Measurements from ENCODE around the gene FLOT1.
"Not testable (repeated sequence)": the region's sequence is repeated elsewhere in the genome, so short reads cannot be mapped to it uniquely, and the experiment has no call there.

The FLOT1 gene

DNA sequence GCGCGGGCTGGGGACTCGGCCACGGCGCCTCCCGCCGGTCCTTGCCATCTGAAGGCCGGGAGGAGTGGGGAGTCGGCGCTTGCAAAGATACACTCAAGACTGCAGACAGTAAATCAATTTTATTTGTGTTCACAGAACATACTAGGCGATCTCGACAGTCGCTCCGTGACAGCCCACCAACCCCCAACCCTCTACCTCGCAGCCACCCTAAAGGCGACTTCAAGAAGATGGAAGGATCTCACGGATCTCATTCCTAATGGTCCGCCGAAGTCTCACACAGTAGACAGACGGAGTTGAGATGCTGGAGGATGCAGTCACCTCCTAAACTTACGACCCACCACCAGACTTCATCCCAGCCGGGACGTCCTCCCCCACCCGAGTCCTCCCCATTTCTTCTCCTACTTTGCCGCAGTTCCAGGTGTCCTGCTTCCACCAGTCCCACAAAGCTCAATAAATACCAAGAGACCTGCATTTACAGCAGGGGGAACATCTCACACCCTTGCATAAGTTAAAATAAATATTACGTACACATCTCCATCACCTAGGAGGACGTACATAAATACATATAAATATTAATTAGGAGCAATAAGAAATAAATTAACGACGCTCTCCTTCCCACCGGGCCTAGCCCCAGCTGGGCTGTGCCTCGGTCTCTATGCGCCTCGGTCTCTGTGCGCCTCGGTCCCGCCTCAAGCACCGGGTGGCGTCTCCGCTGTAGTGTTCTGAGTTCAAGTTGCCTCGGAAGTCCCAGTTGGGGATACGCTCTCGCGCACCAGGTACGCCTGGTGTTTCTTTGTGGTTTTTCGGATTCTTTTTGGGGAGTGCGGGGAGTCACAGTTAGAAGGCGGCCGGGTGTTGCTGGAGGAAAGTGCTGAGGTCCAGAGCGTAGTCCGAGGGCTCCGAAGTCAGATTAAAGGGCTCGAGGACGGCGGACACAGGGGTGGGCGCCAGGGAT is 889 bp upstream of the FLOT1 start:
- DNase-seq = no peak

DNA sequence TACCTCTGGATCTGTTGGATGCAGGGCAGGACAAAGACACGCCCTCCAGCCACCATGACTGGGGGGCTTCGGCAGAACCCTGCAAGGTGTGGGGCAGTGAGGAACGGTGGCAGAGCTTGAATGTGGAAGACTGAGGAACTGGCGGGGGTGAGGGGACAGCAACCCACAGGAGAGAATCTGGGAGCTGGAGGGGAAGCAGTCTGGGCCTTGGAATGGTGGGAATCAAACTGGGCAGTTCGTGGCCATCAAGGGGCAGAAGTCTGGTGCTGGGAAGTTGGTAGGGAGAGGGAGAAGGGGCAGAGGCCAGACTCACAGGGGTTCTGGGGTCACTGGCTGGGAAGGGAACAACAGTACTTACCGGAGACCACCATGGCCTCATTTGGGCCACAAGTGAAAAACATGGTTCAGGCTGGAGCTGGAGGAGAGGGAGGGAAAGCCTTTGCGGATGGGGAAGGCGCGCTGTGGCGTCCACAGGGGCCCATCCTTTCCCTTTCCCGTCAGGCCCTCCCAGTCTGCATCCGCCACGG is 635 bp downstream of the FLOT1 start:
- no peak for DNase-seq

DNA sequence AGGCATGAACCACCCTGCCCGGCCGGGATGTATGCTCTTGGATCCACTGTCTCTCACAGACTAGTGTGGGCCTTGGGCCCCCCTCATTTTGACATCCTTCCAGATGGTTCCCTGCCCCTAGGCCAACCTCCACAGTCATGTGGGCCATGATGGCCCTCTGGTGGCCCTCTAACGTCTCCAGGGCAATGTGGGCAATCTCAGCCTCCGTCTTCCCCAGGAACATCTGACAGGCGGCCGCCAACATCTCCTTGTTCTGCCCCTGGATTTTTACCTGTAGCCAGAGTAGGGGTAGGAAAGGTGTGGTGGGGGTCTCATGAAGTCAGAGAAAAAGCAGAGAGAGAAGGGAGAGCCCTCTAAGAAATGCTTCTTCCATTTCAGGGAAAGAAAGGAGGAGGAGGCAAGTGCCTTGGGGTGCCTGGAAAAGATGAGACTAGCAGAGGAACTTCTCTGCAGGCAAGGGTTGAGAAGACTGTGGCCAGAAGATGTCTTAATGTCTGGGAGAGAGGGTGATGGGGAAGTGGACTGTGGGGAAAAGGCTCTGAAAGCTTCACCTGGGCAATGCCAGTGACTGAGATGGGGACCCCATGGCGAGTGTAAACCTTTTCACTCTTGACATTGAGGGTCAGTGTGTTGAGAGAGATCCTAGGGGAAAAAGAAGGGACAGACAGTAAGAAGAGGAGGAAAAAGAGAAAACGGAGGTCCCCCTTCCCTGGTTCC is 1.3 kb downstream of the FLOT1 start:
- DNase-seq = no peak

DNA sequence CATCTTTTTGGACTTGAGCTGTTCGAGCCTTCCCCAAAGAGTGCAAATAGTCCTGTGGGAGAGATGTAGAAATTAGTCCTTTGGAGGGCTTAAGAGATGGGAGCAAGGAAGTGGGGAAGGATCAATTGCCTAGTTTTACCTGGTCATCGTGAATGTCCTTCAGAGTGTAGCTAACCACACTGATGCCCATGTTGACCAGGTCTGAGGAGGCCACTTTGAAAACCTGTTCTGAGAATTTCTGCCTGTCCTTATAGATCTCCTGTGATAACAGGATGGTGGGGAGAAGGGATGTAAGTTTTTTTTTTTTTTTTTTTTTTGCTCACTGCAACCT is 2.0 kb downstream of the FLOT1 start:
- no peak for DNase-seq

DNA sequence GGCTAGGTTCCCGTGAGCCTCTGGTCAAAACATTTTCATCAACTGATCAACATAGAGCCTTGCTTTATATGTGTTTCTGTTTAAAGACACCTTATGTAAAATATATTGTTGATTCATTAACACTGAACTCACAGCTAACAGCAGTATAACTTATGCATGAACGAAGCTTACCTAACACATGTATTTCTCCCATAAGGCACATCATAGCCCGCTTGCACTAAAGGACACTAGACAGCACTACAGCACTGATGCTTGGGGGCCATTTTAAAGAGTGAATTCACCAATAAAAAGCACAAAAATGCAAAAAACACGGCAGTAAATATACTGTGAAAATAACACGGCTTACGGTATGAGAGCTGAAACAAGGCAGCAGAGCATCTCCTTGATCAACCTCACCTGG is 4.0 kb downstream of the FLOT1 start:
- no peak for DNase-seq

DNA sequence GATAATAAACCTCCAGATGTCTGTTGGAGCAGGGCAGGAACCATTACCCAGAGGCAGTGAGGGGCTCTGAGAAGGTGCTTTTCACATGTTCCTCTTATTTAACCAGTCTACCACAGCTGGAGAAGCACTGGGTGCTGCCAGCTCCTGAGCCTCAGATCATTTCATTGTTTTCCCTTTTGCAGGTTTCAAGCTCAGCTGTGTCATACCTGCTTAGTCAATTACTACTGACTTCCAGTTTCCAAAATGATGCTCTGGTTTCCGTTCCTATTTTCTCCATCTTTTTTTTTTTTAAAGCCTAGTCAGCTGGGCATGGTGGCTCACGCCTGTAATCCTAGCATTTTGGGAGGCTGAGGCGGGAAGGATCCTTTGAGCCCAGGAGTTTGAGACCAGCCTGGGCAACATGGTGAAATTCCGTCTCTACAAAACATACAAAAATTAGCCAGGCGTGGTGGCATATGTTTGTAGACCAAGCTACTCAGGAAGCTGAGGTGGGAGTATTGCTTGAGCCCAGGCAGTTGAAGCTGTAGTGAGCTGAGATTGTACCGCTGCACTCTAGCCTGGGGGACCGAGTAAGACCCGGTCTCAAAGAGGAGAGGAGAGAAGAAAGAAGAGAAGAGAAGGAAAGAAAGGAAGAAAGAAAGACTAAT is 6.7 kb downstream of the FLOT1 start:
- DNase-seq = no peak

DNA sequence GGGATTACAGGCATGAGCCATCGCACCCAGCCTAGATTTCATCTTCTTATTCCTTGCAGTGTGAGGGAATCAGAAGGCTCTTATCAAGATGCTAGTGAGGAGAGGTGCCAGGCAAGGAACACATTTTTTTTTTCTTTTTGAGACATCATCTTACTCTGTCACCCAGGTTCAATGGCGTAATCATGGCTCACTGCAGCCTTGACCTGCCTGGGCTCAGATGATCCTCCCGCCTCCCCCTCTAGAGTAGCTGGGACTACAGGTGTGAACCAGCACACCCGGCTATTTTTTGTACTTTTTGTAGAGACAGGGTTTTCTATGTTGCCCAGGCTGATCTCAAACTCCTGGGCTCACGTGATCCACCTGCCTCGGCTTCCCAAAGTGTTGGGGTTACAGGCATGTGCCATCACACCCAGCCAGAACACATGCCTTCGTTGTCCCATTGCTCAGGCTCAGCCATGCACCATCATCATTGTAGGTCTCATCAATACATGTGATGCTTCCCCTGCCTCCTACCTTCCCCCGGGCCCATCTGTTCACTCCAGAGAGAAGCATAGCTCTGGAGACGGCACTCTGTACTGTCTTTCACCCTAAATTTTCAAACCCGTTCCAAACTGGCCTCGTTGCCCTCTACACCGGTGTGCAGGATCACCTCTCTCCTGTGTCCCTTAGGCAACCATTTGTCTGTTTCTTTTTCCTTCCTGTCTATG is 10.1 kb downstream of the FLOT1 start:
- DNase-seq = no peak

DNA sequence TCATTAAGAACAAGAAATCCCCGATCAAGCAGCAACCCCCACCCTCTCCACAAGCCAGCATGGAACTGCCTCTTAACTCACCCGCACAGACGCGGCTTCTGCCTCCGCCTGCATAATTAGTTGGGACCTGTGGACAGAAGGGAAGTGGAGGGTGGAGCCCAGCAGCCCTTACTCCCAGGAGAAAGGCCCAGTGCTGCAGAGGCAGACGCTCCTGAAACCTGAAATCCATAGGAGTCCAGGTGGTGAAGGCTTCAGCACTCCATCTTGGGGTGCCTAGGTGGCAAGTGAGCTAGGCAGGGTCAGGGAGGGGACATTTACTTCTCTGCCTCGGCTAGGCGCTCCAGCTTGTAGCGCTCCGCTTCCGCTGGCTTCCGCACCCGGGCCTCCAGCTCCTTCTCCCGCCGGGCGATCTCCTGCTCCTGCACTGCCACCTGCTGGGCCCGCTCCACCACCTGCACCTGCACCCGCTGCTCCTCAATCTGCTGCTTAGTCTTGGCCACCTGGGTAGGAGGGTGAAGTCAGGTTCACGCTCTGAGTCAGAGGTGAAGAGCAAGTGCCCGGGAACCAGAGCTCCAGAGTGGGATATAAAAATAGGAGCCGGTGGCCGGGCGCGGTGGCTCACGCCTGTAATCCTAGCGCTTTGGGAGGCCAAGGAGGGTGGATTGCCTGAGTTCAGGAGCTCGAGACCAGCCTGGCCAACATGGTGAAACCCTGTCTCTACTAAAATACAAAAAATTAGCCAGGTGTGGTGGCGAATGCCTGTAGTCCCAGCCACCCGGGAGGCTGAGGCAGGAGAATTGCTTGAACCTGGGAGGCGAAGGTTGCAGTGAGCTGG is 11.7 kb downstream of the FLOT1 start:
- DNase-seq = peak; percentile 80

DNA sequence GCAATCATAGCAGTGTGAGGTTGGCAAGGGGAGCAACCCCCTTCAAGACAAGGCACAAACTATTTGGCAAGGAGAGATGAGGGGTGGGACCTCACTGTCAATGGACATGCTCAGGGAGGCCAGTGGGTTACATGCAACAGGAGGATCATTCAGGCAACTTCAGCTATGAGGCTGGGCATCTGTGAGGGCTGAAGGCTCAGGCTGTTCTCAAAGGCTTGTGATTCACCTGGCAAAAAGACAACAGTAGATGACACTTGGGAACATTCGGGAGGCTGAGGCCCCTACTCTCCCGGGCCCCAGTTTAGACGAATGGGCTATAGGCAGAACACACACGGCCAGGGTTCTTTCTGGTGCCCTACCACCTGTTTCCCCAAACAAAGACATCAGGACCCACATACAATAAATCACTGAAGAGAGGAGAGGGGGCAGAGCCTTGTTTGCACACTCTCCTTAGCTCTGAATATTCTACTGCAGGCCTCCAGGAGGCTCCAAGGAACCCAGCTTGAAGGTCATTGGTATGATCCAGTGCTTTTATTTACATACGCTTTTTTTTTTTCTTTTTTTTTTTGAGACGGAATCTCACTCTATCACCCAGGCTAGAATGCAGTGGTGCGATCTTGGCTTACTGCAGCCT is 14.4 kb downstream of the FLOT1 start:
- no peak for DNase-seq

DNA sequence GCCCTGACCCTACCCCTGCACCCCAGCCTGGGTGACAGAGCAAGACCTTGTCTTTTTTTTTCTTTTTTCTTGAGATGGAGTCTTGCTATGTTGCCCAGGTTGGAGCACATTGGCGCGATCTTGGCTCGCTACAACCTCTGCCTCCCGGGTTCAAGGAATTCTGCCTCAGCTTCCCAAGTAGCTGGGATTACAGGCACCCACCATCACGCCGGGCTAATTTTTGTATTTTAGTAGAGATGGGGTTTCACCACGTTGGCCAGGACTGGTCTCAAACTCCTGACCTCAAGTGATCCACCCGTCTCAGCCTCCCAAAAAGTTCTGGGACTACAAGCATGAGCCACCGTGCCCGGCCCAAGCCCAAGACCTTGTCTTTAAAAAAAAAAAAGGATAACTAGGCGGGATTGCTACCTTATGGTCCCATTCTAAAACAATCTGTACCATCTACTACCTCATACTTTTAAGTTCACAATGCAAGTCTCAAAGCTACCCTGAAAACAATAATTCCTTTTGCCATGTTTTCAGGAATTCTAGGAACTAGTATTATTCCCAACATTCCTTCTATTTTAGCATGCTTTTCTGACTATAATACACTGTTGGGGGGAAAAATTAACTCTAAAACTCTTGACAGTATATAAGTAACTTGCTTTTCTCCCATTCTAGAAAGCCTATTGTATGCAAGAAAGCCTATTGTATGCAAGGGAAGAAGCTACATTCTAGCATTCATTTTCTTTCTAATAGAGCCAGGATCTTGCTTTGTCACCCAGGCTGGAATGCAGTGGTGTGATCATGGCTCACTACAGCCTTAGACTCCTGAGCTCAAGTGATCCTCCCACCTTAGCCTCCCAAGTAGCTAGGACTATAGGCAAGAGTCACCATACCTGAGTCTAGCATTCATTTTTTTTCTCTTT is 15.7 kb downstream of the FLOT1 start:
- DNase-seq = no peak

DNA sequence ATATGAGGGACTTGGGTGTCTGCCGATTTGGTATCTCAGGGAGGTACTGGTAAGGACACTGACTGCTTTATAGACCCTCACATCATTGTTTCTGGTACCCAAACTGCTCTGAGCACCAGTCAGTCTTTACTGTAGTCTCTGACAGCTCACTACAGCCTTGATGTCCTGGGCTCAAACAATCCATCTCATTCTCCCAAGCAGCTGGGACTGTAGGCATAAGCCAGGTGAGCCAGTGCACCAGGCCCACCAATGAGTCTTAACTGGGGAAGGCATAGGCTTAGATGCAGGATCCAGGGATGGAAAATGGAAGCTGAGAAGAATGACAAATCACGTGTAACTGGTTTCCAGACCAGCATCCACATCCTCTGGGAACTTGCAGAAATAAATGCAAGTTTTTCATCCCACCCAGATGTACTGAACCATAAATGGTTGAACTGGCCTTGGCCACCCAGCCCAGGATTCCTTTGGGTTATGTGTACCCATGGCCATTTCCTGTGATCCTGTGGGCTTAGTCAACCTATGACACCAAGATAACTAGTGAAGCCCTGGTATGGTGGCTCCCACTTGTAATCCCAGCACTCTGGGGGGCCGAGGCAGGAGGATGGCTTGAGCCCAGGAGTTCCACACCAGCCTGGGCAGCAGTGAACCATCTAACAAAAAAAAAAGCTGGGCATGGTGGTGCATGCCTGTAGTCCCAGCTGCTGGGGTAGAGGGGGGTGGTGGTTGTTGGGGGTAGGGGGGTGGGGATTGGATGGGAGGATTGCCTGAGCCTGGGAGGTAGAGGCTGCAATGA is 16.6 kb downstream of the FLOT1 start:
- DNase-seq = no peak

DNA sequence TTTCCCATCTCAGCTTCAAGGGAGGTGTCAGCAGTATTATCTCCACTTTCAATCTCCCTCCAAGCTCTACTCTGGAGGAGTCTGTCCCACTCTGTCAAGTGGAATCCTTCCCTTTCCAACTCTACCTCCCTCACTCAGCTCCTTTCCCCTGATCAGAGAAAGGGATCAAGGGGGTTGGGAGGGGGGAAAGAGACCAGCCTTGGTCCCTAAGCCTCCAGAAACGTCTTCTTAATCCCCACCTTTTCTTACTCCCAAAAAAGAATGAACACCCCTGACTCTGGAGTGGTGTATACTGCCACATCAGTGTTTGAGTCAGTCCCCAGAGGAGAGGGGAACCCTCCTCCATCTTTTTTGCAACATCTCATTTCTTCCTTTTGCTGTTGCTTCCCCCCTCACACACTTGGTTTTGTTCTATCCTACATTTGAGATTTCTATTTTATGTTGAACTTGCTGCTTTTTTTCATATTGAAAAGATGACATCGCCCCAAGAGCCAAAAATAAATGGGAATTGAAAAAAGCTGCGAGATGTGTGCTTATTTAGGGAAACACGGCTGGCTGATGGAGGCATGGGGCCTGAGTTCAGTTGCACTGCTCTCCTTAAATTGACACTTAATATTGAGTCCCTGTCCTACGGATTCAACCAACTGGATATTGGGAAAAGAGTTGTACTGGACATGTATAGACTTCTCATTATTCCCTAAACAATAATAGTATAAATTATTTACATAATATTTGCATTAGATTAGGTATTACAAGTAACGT is 17.4 kb downstream of the FLOT1 start:
- no peak for DNase-seq

DNA sequence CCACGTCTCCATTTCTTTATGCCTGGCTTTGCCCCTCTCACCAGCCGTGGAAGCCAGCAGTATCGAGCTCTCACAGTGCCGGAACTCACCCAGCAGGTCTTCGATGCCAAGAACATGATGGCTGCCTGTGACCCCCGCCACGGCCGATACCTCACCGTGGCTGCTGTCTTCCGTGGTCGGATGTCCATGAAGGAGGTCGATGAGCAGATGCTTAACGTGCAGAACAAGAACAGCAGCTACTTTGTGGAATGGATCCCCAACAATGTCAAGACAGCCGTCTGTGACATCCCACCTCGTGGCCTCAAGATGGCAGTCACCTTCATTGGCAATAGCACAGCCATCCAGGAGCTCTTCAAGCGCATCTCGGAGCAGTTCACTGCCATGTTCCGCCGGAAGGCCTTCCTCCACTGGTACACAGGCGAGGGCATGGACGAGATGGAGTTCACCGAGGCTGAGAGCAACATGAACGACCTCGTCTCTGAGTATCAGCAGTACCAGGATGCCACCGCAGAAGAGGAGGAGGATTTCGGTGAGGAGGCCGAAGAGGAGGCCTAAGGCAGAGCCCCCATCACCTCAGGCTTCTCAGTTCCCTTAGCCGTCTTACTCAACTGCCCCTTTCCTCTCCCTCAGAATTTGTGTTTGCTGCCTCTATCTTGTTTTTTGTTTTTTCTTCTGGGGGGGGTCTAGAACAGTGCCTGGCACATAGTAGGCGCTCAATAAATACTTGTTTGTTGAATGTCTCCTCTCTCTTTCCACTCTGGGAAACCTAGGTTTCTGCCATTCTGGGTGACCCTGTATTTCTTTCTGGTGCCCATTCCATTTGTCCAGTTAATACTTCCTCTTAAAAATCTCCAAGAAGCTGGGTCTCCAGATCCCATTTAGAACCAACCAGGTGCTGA is 18.4 kb downstream of the FLOT1 start:
- not testable (repeated sequence) for DNase-seq

DNA sequence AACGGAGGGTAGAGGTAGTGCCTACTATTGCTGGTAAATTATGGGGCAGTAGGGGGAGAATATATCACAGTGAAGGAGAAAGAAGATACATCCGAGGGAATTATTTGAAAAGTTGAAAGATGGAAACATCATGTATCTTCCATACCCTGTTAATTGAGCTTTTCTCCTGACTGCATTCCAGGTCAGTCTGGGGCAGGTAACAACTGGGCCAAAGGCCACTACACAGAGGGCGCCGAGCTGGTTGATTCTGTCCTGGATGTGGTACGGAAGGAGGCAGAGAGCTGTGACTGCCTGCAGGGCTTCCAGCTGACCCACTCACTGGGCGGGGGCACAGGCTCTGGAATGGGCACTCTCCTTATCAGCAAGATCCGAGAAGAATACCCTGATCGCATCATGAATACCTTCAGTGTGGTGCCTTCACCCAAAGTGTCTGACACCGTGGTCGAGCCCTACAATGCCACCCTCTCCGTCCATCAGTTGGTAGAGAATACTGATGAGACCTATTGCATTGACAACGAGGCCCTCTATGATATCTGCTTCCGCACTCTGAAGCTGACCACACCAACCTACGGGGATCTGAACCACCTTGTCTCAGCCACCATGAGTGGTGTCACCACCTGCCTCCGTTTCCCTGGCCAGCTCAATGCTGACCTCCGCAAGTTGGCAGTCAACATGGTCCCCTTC is 19.2 kb downstream of the FLOT1 start:
- DNase-seq = not testable (repeated sequence)

DNA sequence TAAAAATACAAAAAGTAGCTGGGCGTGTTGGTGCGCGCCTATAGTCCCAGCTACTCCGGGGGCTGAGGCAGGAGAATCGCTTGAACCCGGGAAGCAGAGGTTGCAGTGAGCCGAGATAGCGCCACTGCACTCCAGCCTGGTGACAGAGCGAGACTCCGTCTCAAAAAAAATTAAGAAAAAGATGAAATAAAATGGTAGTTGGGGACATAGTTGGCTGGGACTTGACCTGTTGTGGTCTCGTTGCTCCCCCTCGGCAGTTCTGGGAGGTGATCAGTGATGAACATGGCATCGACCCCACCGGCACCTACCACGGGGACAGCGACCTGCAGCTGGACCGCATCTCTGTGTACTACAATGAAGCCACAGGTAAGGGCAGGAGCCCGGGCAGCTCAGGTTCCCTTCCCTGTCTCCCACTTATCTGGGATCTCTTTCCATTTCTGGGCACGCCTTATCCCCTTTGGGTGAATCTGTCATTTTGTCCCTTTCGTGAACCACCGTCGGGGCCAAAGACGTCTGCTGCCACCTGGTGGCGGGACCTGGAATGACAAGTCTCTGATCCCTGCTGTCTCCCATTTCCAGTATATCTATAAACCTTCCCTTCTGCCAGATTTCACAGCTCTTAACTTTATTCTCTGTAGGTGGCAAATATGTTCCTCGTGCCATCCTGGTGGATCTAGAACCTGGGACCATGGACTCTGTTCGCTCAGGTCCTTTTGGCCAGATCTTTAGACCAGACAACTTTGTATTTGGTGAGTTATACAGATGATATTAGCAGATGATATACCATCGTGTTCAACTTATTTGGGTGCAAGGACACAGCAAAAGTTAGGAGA is 20.0 kb downstream of the FLOT1 start:
- peak; percentile 73 for DNase-seq

DNA sequence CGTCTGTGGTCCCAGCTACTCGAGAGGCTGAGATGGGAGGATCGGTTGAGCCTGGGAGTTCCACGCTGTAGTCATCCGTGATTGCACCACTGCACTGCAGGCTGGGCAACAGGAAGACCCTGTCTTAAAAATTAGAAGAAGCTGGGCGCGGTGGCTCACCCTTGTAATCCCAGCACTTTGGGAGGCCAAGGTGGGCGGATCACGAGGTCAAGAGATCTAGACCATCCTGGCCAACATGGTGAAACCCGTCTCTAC is 20.5 kb downstream of the FLOT1 start:
- DNase-seq = not testable (repeated sequence)
